H9 (cell line): ENCODE measurements around the gene FAM43A. TPM values are rescaled to one million over a fixed set of nuclear protein-coding genes. Genes with fewer than 3 reads are reported as not detected.

Experiments used
- DNase-seq: peaks from one replicate; pipeline ENCODE4 v3.0.0-alpha.2; 2017
- H2AFZ ChIP-seq: one replicate; pipeline ENCODE4 v1.6.1; 2013; ENCODE audit warnings: mild to moderate bottlenecking, low read length, control low read depth, moderate library complexity
- H2AK5ac ChIP-seq: 2 replicates; pipeline ENCODE4 v1.6.1; 2013; ENCODE audit warnings: low read length, control low read depth, mixed read lengths; ENCODE audit not compliant: insufficient read length
- H2BK120ac ChIP-seq: one replicate; pipeline ENCODE4 v1.6.1; 2013; ENCODE audit warnings: low read depth, mild to moderate bottlenecking, low read length, control low read depth, inconsistent platforms; ENCODE audit not compliant: poor library complexity, severe bottlenecking
- H2BK12ac ChIP-seq: 2 replicates; pipeline ENCODE4 v1.6.1; 2013; ENCODE audit warnings: low read length, control low read depth, mixed read lengths, low read depth; ENCODE audit not compliant: insufficient read length
- H2BK15ac ChIP-seq: 2 replicates; pipeline ENCODE4 v1.6.1; 2013; ENCODE audit warnings: low read depth, low read length, control low read depth
- H2BK20ac ChIP-seq: one replicate; pipeline ENCODE4 v1.6.1; 2013; ENCODE audit warnings: low read depth, mild to moderate bottlenecking, low read length, control low read depth, inconsistent platforms; ENCODE audit not compliant: poor library complexity, severe bottlenecking
- H2BK5ac ChIP-seq: 2 replicates; pipeline ENCODE4 v1.6.1; 2013; ENCODE audit warnings: low read length, control low read depth, mixed read lengths; ENCODE audit not compliant: insufficient read length
- H3K14ac ChIP-seq: 2 replicates; pipeline ENCODE4 v1.6.1; 2013; ENCODE audit warnings: low read length, control low read depth; ENCODE audit not compliant: insufficient read depth
- H3K18ac ChIP-seq: 2 replicates; pipeline ENCODE4 v1.6.1; 2013; ENCODE audit warnings: low read depth, mild to moderate bottlenecking, mixed read lengths, low read length, control low read depth; ENCODE audit not compliant: insufficient read length
- H3K23ac ChIP-seq: 2 replicates; pipeline ENCODE4 v1.6.1; 2013; ENCODE audit warnings: low read length, control low read depth, mixed read lengths, low read depth; ENCODE audit not compliant: insufficient read length
- H3K23me2 ChIP-seq: 2 replicates; pipeline ENCODE4 v1.6.1; 2013; ENCODE audit warnings: low read depth, mild to moderate bottlenecking, mixed read lengths, low read length, control low read depth; ENCODE audit not compliant: insufficient read length, poor library complexity, severe bottlenecking
- H3K27ac ChIP-seq: 2 replicates; pipeline ENCODE4 v1.5.1; 2013; ENCODE audit warnings: low read length, control low read depth, mixed read lengths, low read depth; ENCODE audit not compliant: insufficient read length
- H3K27me3 ChIP-seq: 2 replicates; pipeline ENCODE4 v1.6.1; 2013; ENCODE audit warnings: low read length, control low read depth, inconsistent platforms; ENCODE audit not compliant: insufficient read depth
- H3K4ac ChIP-seq: 2 replicates; pipeline ENCODE4 v1.6.1; 2013; ENCODE audit warnings: low read depth, mild to moderate bottlenecking, control low read depth, inconsistent platforms, low read length, moderate library complexity
- H3K4me1 ChIP-seq: 2 replicates; pipeline ENCODE4 v1.6.1; 2013; ENCODE audit warnings: low read length, control low read depth, inconsistent platforms; ENCODE audit not compliant: insufficient read depth
- H3K4me2 ChIP-seq: 2 replicates; pipeline ENCODE4 v1.6.1; 2013; ENCODE audit warnings: low read length, control low read depth, mixed read lengths; ENCODE audit not compliant: insufficient read length, insufficient read depth
- H3K56ac ChIP-seq: 2 replicates; pipeline ENCODE4 v1.6.1; 2013; ENCODE audit warnings: low read depth, mild to moderate bottlenecking, mixed read lengths, low read length, control low read depth; ENCODE audit not compliant: insufficient read length
- H3K79me1 ChIP-seq: 2 replicates; pipeline ENCODE4 v1.6.1; 2013; ENCODE audit warnings: low read depth, mild to moderate bottlenecking, moderate library complexity, low read length, control low read depth, inconsistent platforms; ENCODE audit not compliant: insufficient read depth, poor library complexity, severe bottlenecking
- H3K79me2 ChIP-seq: 2 replicates; pipeline ENCODE4 v1.6.1; 2013; ENCODE audit warnings: low read length, control low read depth, inconsistent platforms; ENCODE audit not compliant: insufficient read depth
- H3K9ac ChIP-seq: 2 replicates; pipeline ENCODE4 v1.6.1; 2013; ENCODE audit warnings: low read length, control low read depth, mixed read lengths; ENCODE audit not compliant: insufficient read length; ENCODE audit errors: extremely low read depth
- H3K9me3 ChIP-seq: one replicate; pipeline ENCODE4 v1.6.1; 2013; ENCODE audit warnings: low read depth, low read length, inconsistent platforms; ENCODE audit not compliant: control insufficient read depth
- H3T11ph ChIP-seq: one replicate; pipeline ENCODE4 v1.6.1; 2013; ENCODE audit warnings: mild to moderate bottlenecking, low read length, control low read depth, inconsistent platforms
- H4K20me1 ChIP-seq: one replicate; pipeline ENCODE4 v1.6.1; 2013; ENCODE audit not compliant: control insufficient read depth, insufficient read length, insufficient read depth
- H4K5ac ChIP-seq: 2 replicates; pipeline ENCODE4 v1.6.1; 2013; ENCODE audit warnings: low read depth, mild to moderate bottlenecking, mixed read lengths, low read length, control low read depth; ENCODE audit not compliant: insufficient read length
- H4K8ac ChIP-seq: replicated peaks from 2 replicates; pipeline ENCODE4 v1.6.1; 2013; ENCODE audit warnings: low read length, control low read depth, mixed read lengths, low read depth; ENCODE audit not compliant: insufficient read length
- H4K91ac ChIP-seq: 2 replicates; pipeline ENCODE4 v1.6.1; 2013; ENCODE audit warnings: low read depth, mild to moderate bottlenecking, moderate library complexity, mixed read lengths, low read length, control low read depth; ENCODE audit not compliant: insufficient read length
- H3K27ac Mint-ChIP-seq, 3 experiments: 2 replicates in 2 of 3; 3 replicates in 1 of 3; pipeline ENCODE4 v1.8.0; 2020 to 2021; ENCODE audit warnings: mixed read lengths in 3 of 3, mild to moderate bottlenecking in 1 of 3, moderate library complexity in 1 of 3
- H3K27me3 Mint-ChIP-seq: 2 replicates; pipeline ENCODE4 v1.8.0; 2021; ENCODE audit warnings: low read depth, mild to moderate bottlenecking, moderate library complexity, mixed read lengths
- H3K36me3 Mint-ChIP-seq, 3 experiments: 2 replicates in 2 of 3; 3 replicates in 1 of 3; pipeline ENCODE4 v1.8.0; 2020 to 2021; ENCODE audit warnings: low read depth in 3 of 3, mixed read lengths in 3 of 3; ENCODE audit not compliant: insufficient read depth in 1 of 3
- H3K4me1 Mint-ChIP-seq, 2 experiments: 2 replicates each; pipeline ENCODE4 v1.8.0; 2020; ENCODE audit warnings: mixed read lengths in 2 of 2
- H3K4me3 Mint-ChIP-seq, 2 experiments: 2 replicates in 1 of 2; 3 replicates in 1 of 2; pipeline ENCODE4 v1.8.0; 2020 to 2021; ENCODE audit warnings: mild to moderate bottlenecking in 2 of 2, mixed read lengths in 2 of 2, moderate library complexity in 1 of 2
- H3K9me3 Mint-ChIP-seq, 2 experiments: 2 replicates in 1 of 2; 3 replicates in 1 of 2; pipeline ENCODE4 v1.8.0; 2020; ENCODE audit warnings: mild to moderate bottlenecking in 2 of 2, mixed read lengths in 2 of 2, moderate library complexity in 1 of 2
- CTCF ChIP-seq: fragments of 200-600 bp; sonication (generic); conservative IDR thresholded peaks from 3 replicates; pipeline ENCODE4 v1.8.0; 2021; ENCODE audit warnings: antibody characterized with exemption, mild to moderate bottlenecking
- WGBS: extraction: QIAGEN DNeasy Blood & Tissue Kit; methylation state at CpG from one replicate; pipeline ENCODE4 v1.1.7; 2013; ENCODE audit warnings: missing lambda C conversion rate, low lambda C conversion rate, mixed read lengths; ENCODE audit not compliant: insufficient read length; ENCODE audit errors: extremely low coverage; 5-methylcytosine and 5-hydroxymethylcytosine counted together
- total RNA-seq: library from RNA; stranded (reverse); gene quantifications from 2 replicates; pipeline ENCODE4 v1.2.1, GENCODE V29; 2021

FAM43A gene
- total RNA-seq, 1 experiment from 2014 or later, result 2.7 TPM

GRCh38 chr3:194682189-194682693, 3.4 kb upstream of the FAM43A start:
- Mint-ChIP-seq H3K27ac (no peak overlapping the region; a peak in 1 of 7 replicates), H3K4me1 (peaks cover 8 to 12% of the 10 kb centered on the region in 2 experiments), H3K27me3 (peaks cover 53% of the 10 kb centered on the region), H3K36me3 (no peaks in the 10 kb centered on the region), H3K4me3 (no peak overlapping the region), H3K9me3 (no peaks in the 10 kb centered on the region; a peak in 1 of 5 replicates)
- WGBS, result no CpG with 5 or more reads among the region's 4 CpGs
- no peak for DNase-seq
- Histone ChIP-seq H3K56ac (no peak overlapping the region), H3K27me3 (peaks cover 22% of the 10 kb centered on the region; the same call in 1 of the 2 replicates), H2AK5ac (no peak overlapping the region), H3K79me2 (no peaks in the 10 kb centered on the region), H4K91ac (no peak overlapping the region), H4K8ac (no peak overlapping the region), H3K23me2 (peaks cover 16% of the 10 kb centered on the region), H3K27ac (no peak overlapping the region), H4K20me1 (no peaks in the 10 kb centered on the region), H3K9ac (no peak overlapping the region), H3K14ac (no peak overlapping the region), H3K4me2 (no peak overlapping the region), H3K4ac (no peak overlapping the region), H2AFZ (no peak overlapping the region), H2BK12ac (no peak overlapping the region), H3K79me1 (no peaks in the 10 kb centered on the region), H2BK5ac (no peak overlapping the region), H3K23ac (no peak overlapping the region), H2BK120ac (no peak overlapping the region), H3T11ph (no peak overlapping the region), H3K9me3 (no peaks in the 10 kb centered on the region), H3K4me1 (no peaks in the 10 kb centered on the region), H2BK20ac (no peak overlapping the region), H2BK15ac (no peak overlapping the region), H4K5ac (no peak overlapping the region), H3K18ac (no peak overlapping the region)
- no peak for TF ChIP-seq CTCF
